Measurements from ENCODE around the gene OR10H1.

DNA sequence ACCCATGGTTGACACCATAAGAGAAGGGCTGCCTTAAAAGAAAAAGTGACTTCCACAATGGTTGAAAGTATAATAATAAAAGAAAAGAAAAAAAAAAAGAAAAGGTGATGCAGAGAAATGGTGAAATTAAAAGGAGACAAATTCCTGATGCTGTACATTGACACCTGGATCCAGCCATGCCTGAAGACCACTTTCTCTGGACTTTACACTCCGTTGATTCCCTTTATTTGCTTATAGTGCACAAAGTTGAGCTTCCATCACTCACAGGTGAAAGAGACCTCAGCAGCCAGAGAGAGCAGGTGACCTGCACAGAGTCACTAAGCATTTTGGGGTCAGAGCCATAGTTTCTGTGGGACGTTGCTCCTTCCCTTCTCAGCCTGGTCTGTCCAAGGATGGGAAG is 40.2 kb downstream of the OR10H1 start:
- TF ChIP-seq POLR2A (IDR thresholded peaks at IDR 0.05) (no peak), CTCF (IDR thresholded peaks at IDR 0.05) (no peak)
